Measurements from ENCODE around the gene USH2A.

The USH2A gene

GRCh38 chr1:215669806-215670491 lies 753.3 kb downstream of the USH2A start:
- no peak for DNase-seq

GRCh38 chr1:215667761-215668160 lies 755.5 kb downstream of the USH2A start:
- DNase-seq, result no peak

DNA sequence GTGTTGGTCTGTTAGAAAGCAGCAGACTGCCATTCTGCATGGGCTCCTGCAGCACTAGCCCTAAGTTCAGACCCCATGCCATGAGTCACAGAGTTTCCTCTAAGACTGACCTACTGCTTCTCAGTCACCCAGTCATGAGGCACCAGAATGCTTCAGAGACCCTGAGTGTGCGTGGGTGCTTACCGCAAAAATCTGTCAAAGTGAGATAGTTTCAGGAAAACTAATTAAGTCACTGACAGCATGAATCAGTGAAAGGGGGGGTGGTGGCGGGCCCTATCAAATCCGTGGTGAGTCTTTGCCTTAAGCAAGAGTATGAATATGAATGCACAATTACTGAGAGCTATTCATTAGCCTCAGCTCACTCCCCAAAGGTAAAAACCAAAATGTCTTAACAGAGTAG lies 758.0 kb downstream of the USH2A start:
- no peak for DNase-seq

DNA sequence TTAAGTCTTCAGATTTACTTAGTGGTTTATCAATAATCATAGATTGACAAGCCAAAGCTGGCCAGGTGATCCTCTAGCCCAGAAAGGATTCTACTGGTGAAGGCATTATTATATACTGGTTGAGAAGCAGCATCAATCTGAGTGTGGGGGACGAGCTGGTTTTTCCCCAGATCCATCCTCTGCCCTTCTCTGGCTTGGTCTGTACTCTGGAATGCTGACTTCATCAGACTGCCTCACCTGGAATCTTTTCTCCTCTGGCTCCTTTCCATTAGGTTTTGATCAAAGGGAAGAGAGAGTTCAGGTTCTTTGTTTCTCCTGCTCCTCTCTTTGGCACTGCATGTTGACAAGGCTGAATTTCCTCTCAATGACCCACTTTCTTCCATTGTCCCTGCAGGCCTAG lies 762.2 kb downstream of the USH2A start:
- no peak for DNase-seq

GRCh38 chr1:215660259-215660658 lies 763.0 kb downstream of the USH2A start:
- no peak for DNase-seq

- DNase-seq, result no peak
Observed at GRCh38 chr1:215657047-215657446, 766.2 kb downstream of the USH2A start.

- no peak for DNase-seq
Observed at GRCh38 chr1:215652371-215652770, 770.9 kb downstream of the USH2A start.

- no peak for DNase-seq
Observed at GRCh38 chr1:215651867-215652266, 771.4 kb downstream of the USH2A start.

DNA sequence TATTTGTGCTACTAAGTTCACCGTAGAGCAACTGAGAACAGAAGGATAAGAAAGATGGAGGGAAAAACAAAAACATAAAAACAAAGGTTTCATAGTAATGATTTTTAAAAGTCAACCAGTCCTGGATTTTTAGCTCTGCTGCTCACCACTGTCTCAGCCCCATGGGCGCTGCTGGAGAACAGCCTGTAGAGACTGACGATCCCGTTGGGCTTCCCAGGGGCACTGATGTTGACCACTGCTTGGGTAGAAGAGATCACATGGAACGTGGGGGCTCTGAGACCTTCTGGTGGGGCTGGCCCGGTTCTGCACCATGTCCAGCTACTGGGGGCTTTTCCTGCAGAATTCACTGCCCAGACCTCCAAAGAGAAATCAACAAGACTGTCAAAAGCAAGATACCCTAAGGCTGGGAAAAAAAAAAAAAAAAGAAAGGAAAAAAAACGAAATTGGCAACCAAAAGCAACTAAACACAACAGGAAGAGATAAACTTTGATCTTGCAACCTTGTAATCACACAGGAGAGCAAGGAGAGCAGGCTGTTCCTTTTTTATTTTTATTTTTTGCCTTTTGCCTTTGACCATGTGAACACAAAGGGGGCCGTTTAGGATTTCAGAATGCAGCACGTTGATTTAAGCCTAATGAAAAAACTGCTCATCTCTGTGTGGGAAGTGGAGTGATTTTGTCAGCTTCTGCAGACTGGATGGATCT lies 772.6 kb downstream of the USH2A start:
- DNase-seq, result no peak

DNA sequence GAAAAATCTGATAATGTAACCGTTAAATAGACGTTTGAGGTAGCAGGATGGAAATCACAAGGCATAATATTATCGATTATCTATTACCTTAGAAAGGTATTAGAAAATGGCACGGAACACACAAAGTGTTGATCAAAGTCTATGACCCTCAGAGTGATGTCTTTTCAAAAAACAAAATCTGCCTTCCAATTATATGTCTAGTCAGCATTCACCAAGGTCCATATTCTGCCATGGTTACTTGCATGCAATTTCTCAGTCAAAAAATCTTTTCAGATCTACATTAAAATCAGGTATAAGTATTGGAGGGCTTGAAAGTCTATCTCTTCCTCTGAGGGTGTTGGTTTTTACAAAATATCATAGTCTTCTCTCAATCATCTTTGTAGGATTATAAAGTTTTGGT lies 774.3 kb downstream of the USH2A start:
- DNase-seq, result no peak

GRCh38 chr1:215647738-215648137 lies 775.5 kb downstream of the USH2A start:
- no peak for DNase-seq

DNA sequence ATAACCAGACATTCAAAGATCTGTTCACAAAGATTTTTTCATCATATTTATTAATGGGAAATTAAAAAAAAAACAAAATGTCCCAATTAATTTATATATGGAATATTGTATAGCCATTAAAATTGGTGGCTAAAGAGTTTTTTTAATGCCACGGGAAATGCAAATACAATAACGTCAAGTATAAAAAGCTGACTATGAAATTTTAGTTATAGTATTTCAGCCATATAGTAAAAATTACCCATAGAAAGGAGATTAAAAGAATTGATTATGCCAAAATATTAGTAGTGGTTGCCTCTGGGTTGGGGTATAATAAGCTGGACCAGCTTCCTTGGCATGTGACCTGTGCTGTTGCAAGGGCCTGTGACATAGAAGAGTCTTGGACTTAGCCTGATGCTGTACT lies 777.4 kb downstream of the USH2A start:
- DNase-seq, result no peak

DNA sequence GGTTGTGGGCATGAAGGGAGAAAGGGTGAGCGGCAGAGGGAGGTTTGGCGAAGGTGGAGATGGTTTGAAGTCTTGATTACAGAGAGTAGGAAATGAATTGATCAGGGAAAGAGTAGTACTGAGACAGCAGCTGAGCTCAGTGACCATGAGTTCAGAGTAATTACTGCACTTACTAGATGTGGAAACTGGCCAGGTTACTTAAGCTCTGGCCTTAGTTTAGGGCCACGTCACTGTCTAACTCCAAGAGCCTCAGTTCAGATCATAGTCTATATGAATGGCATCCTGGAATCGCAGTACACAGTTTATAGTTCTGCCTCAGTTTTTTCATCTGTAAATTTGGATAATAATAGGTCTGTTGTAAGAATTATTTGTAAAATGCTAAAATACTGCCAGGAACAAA lies 778.1 kb downstream of the USH2A start:
- no peak for DNase-seq

DNA sequence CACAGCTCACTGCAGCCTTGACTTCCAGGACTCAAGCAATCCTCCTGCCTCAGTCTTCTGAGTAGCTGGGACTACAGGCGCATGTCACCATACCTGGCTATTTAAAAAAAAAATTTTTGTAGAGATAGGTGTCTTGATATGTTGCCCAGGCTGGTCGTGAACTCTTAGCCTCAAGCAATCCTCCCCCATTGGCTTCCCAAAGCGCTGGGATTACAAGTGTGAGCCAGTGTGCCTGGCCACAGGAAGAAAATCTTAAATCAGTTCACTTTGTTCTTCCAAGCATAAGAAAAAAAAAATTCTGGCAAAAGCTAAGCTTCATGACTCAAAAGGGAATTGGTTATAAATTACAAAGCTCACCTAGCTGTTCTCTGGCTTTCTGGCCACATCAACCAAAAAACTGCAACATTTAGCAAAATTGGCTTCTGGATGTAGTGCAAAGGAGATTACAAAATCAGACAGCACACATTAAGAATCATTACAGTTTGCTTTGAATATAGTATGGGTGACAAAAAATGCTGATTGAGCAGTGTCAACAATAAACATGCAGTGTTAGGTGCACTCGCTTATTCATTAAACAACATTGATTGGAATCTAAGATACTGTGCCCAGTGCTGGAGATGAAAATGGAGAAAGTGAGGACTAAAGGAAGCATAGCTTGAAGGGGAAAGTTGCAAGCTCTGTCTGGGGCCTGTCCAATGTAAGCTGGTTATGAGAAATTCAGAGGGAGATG lies 779.5 kb downstream of the USH2A start:
- no peak for DNase-seq

- DNase-seq, result no peak
Observed at GRCh38 chr1:215640429-215641148, 782.7 kb downstream of the USH2A start.

DNA sequence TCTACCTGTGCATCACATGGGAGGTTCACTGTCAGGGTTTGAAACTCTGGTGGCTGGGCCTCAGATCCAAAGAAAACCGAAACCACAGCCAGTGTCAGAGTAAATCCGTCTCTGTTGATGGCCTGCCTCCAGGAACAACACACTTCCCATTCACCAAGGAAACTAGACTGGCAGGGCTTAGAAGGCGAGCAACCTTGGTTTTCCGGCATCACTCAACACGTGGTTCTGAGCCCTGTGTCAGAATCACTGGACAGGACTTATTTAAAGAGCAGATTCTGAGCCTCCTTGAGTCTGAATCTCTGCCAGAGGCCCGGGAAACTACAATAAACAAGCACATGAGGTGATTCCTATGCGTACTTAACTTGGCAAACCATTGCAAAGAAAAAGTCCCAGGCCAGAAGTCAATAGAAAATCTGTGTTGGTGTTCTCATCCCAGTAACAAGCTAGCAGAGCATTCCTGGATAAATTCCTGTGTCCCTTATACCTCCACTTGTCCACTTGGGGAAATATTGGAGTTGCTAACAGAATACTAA lies 786.1 kb downstream of the USH2A start:
- no peak for DNase-seq

GRCh38 chr1:215636258-215636965 lies 786.8 kb downstream of the USH2A start:
- DNase-seq, result no peak

- no peak for DNase-seq
Observed at GRCh38 chr1:215635827-215636226, 787.4 kb downstream of the USH2A start.

DNA sequence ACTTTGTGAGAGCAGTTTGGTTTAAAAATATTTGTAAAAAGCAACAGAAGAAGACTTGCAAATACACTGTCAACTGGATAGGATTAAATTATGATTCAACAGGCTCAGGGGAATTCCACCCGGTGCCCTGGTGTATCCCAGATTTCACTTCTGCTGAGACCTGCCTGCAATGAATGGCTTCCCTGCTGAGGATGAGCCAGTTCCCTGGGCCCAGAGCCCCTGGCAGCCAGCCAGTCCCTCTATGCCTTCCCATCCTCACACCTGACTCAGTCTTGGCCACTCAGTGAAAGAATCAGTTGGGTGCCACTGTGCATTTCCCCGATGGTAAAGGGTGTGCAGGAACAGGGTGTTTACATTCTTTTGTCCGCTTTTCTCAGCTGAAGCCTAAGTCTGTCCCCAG lies 791.8 kb downstream of the USH2A start:
- DNase-seq, result no peak

DNA sequence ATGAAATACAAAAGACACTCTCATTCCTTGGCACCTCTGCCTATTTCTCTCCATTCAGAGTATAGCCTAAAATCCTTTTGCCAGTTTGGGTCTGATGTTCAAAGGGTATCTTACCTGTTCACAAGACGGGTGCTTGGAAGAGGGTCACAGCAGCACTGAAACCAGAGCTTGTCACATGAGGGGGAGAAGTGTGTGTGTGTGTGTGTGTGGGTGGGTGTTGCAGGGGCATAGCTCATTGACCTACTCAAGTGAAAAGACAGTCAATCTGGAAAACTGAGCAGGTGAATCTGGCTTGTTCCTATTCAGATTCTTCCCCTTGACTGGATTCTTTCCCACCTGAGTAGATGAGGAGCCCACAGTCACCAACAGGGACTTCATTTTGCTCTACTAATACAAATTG lies 792.2 kb downstream of the USH2A start:
- DNase-seq, result no peak

DNA sequence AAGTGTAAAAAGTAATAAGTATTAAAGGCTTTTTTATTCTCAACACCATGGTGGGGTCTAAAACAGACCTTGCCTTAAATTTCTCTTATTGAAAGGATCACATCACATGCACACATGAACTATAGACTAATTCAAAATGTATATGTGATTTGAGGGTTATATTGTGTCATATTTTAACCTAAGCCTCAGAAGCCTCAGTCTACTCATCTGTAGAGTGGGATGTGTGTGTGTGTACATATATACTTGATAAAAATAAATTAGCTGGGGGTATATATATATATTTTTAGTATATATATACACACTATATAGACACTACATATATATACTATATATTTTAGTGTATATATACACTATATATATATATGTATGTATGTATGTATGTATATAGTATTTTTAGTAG lies 797.3 kb downstream of the USH2A start:
- no peak for DNase-seq

- DNase-seq, result no peak
Observed at GRCh38 chr1:215623162-215623561, 800.1 kb downstream of the USH2A start.

DNA sequence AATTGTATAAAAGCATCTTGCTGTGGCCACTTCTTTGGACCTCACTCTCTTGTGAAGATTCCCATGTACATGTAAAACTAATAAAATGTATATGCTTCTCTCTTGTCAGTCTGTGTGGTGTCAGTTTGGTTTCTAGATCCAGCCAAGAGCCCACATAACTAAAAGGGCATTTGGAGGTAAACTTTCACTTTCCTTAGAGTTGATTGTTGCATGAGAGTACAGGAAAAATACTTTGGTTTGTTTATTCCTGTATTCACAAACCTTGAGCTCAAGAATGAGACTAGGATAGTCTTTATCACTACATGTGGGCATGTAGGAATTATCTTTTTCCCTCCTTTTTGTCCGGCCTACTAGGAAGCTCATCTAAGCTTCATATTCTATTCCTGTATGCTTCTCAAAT lies 805.3 kb downstream of the USH2A start:
- DNase-seq, result no peak

Measured in NCI-H1436 (cell line).